Gastrocnemius medialis (tissue), 4 donors: ENCODE results near the gene AATK.

Source experiments
- POLR2A ChIP-seq, 2 donors: fragments of 450-650 bp; IDR thresholded peaks; one replicate each; pipeline ENCODE4 v1.6.1; 2017; ENCODE audit warnings: antibody characterized with exemption in 2 of 2, mild to moderate bottlenecking in 2 of 2, moderate library complexity in 2 of 2
- TF ChIP-seq, protein P1 (sequence below), 5 experiments: fragments of 450-650 bp in 3 of 5; fragments of 200-600 bp in 2 of 5; sonication (generic) in 2 of 5; IDR thresholded peaks in 4 of 5; conservative IDR thresholded peaks in 1 of 5; 1 replicate in 4 of 5; 2 replicates in 1 of 5; pipeline ENCODE4 v1.5.1; 2016 to 2019; ENCODE audit warnings: antibody characterized with exemption in 5 of 5, mild to moderate bottlenecking in 3 of 5, moderate library complexity in 3 of 5

DNA sequence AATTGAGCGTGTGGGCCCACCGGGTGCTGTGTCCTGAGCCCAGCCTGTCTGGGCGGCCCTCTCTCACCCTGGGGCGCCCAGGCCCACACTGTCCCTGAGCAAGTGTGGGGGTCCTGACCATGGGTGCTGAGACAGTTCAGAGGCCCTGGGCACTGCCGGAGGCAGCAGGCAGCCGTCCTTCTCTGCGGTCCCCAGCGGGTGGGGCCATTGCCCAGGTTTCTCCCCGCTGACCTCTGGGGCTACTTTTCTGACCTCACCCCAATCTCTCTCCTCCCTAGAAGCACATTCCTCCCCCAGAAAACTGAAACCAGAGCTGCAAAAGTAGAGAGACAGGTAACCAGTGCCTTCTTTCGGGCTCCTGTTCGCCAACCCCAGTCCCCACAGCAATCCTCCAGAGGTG is 36.7 kb downstream of the AATK start:
- TF ChIP-seq, protein P1, sequence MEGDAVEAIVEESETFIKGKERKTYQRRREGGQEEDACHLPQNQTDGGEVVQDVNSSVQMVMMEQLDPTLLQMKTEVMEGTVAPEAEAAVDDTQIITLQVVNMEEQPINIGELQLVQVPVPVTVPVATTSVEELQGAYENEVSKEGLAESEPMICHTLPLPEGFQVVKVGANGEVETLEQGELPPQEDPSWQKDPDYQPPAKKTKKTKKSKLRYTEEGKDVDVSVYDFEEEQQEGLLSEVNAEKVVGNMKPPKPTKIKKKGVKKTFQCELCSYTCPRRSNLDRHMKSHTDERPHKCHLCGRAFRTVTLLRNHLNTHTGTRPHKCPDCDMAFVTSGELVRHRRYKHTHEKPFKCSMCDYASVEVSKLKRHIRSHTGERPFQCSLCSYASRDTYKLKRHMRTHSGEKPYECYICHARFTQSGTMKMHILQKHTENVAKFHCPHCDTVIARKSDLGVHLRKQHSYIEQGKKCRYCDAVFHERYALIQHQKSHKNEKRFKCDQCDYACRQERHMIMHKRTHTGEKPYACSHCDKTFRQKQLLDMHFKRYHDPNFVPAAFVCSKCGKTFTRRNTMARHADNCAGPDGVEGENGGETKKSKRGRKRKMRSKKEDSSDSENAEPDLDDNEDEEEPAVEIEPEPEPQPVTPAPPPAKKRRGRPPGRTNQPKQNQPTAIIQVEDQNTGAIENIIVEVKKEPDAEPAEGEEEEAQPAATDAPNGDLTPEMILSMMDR (IDR thresholded peaks at IDR 0.05 in 4 of 5, conservative IDR thresholded peaks at IDR 0.05 in 1 of 5) = no peak
- TF ChIP-seq POLR2A (IDR thresholded peaks at IDR 0.05) = no peak
